ENCODE measurements around the gene TBX1. TPM values are rescaled to one million over a fixed set of nuclear protein-coding genes. Genes with fewer than 3 reads are reported as not detected.
"Not testable (repeated sequence)": the region's sequence is repeated elsewhere in the genome, so short reads cannot be mapped to it uniquely, and the experiment has no call there.

The TBX1 gene
- polyA plus RNA-seq, 4 donors, result 0.19 to 0.79 (median 0.30) TPM

GRCh38 chr22:19722982-19723231 lies 37.7 kb upstream of the TBX1 start:
- no peak for DNase-seq (ENCODE audit: low read depth in 4 of 4, low spot score in 3 of 4)

DNA sequence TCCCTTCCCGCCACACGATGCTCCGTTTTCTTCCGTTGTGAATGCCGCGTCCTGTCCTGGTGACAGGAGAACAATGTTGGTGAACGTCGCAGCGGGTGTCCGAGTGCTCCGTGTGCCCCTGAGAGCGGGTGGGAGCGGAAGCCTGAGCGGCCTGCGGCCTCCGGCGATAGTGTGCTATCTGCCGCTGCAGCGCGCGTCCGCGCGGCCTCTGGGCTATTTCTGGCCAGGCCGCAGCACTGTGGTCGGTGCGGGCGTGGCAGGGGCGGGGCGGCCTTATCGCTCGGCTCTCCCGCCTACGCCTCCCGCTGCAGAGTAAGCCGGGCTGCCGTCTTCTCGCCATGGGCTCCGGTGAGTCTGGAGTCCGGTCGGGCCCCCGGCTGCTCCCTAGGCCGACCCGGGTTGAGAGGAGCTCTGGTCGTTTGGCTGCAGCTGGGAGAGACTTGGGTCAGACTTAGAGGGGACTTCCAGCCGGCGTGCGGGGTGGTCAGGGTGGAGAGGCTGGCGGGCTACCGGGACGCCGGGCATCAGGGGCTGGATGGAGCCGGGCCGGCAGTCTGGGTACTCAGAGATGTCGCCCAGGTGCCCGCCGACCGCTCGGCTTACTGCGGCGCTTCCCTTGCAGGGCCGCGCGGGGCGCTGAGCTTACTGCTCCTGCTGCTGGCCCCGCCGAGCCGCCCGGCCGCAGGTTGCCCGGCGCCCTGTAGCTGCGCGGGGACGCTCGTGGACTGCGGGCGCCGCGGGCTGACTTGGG lies 37.2 kb upstream of the TBX1 start, which contains the start of gene GP1BB:
GP1BB (plus strand) TSS at position 308 of the 751 bp plus-strand sequence; CDS start at position 339, 31 bp downstream.
- no peak for DNase-seq (ENCODE audit: low read depth in 4 of 4, low spot score in 3 of 4)

DNA sequence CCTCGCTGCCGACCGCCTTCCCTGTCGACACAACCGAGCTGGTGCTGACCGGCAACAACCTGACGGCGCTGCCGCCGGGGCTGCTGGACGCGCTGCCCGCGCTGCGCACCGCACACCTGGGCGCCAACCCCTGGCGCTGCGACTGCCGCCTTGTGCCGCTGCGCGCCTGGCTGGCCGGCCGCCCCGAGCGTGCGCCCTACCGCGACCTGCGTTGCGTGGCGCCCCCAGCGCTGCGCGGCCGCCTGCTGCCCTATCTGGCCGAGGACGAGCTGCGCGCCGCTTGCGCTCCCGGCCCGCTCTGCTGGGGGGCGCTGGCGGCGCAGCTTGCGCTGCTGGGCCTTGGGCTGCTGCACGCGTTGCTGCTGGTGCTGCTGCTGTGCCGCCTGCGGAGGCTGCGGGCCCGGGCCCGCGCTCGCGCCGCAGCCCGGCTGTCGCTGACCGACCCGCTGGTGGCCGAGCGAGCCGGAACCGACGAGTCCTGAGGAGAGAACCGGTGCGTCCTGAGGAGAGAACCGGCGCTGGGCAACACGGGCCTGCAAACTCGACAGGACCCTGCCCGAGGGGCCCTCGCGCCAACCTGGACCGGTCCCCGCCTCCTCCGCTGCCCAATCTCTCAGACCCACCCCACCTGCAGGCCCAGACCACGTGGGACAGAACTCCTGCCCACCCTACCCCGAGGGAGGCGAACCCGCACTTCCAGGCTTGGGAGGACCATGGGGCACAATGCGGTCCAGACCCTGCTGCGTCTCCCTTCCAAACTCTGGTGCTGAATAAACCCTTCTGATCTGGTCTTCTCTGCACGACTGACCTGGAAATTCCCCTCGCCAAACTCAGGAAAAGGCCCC lies 36.4 kb upstream of the TBX1 start:
- DNase-seq (ENCODE audit: low read depth in 4 of 4, low spot score in 3 of 4), result no peak

- DNase-seq (ENCODE audit: low read depth in 4 of 4, low spot score in 3 of 4), result no peak
These were observed 35.5 kb upstream of the TBX1 start for GRCh38 chr22:19724927-19725661.

- DNase-seq (ENCODE audit: low read depth in 4 of 4, low spot score in 3 of 4), result not testable (repeated sequence)
These were observed 34.4 kb upstream of the TBX1 start for GRCh38 chr22:19726064-19726788.

DNA sequence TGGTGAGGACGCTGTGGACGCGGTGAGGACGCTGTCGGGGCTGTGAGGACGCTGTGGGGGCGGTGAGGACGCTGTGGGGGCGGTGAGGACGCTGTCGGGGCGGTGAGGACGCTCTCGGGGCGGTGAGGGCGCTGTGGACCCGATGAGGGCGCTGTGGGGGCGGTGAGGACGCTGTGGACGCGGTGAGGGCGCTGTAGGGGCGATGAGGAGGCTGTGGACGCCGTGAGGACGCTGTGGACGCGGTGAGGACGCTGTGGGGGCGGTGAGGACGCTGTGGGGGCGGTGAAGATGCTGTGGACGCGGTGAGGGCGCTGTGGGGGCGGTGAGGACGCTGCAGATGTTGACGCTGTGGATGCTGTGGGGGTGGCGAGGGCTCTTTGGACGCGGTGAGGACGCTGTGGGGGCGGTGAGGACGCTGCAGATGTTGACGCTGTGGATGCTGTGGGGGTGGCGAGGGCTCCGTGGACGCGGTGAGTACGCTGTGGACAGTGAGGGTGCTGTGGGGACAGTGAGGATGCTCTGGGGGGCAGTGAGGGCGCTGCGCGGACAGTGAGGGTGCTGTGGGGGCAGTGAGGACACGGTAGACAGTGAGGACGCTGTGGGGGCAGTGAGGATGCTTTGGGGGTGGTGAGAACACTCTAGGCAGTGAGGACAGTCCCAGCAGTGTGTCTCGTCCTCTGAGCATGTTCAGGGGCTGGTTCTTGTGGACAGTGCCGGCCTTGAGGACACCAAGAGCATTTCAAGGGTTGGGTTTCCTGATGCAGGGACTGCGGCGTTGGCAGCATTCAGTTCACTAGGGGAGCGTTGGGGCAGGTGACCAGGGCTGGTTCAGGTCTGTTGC lies 33.0 kb upstream of the TBX1 start:
- no peak for DNase-seq (ENCODE audit: low read depth in 4 of 4, low spot score in 3 of 4)

DNA sequence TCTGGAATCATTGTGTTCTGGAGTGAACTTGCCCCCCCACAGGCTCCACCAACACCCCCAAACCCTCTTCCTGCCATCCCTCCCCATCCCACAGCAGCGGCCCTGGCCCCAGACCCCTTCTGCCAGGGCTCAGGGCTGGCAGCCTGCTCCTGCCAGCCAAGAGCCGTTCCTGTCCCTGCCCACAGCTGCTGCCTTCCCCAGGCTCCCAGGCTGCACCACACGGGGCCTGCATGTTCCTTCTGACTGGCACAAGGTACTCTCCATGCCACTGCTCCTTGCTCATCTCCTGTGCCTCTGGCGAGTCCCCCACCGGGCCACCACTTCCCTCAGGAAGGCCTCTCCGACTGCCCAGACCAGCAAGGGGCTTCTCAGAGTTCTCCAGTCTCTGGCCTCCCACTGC lies 32.3 kb upstream of the TBX1 start:
- DNase-seq (ENCODE audit: low read depth in 4 of 4, low spot score in 3 of 4), result no peak

DNA sequence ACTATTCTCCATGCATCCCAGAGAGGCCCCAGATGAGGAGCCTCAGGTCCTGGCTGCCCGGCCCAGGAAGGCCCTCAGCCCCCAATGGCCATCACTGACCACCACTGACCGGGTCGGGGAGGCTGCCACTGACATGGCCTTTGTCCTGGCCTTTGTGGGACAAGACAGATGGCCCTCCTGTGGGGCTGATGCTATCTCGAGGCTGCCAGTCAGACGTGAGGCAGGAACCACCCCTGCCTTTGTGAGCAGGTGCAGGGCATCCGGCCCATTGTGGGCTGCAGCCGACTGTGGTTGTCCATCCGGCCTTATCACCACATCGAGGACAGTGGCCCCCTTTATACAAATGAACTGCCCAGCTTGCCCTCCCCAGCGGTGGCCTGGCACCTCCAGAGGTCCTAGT lies 31.7 kb upstream of the TBX1 start:
- no peak for DNase-seq (ENCODE audit: low read depth in 4 of 4, low spot score in 3 of 4)

- no peak for DNase-seq (ENCODE audit: low read depth in 4 of 4, low spot score in 3 of 4)
These were observed 31.1 kb upstream of the TBX1 start for GRCh38 chr22:19729507-19729906.

- no peak for DNase-seq (ENCODE audit: low read depth in 4 of 4, low spot score in 3 of 4)
These were observed 30.4 kb upstream of the TBX1 start for GRCh38 chr22:19730198-19730597.

DNA sequence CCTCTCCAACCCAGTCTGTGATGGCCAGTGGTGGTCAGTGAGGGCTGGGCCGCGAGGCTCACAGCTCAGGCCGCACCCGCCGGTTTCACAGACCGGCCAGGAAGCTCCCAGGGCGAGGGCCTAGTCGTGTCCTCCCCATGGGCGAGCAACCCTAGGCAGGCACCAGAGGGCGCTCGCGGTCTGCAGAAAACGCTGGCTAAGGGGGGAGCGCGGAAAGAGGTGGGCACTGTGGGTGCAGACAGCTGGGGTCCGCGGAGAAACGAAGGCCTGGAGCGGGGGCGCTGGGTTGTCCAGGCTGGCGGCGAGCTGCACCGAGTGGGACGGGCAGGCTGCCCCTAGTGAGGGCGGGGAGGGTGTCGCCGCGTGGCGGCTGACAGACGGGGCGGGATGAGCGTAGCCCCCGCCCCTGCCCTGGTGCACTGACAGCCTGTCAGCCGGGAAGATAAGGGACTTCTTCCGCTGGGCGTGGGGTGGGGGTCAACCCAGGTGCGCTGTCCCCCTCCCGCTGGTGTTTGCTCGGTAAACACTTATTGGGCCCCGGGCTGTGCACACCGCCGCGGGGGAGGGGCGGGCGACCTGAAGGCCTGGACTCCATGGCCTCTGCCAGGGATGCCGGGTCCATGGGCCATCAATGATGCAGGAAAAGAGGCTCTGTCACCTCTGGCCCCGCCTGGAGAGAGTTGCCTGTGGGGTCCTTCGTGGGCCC lies 29.8 kb upstream of the TBX1 start:
- peak; percentile 61 to 84 (median 66) for DNase-seq (ENCODE audit: low read depth in 4 of 4, low spot score in 3 of 4)

GRCh38 chr22:19731361-19732135 lies 29.0 kb upstream of the TBX1 start:
- no peak for DNase-seq (ENCODE audit: low read depth in 4 of 4, low spot score in 3 of 4)

DNA sequence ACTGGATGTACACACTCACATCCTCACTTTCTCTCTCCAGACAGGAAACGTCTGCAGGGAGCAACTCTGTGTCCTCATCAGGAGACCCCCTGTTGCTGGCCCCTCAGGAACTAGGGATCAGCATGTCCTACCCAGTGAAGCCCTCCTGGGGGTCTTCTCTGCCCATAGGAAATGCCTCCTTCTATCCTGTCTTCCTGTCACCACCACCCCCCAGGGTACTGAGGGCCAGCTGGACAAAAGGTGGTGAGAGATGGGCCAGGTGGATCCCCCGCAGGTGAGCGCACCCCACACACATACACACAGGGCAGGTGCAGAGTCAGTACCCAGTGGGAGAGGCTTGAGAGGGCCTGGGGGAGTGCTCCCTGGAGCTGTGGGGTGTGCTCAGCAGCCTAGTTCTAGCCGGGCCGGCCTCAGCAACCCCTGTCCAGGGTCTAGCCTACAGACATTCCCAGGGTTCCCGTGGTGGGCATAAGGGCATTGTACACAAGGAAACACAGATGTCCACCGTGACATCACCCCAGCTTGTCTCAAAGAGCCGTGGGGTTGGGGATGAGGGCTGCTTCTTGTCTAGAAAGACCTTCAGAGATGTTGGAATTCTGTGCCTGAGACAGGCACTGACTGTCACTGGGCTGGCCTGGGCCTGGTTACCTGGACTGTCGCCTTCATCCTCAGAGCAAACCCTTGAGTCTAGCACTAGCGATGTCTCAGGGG lies 28.0 kb upstream of the TBX1 start:
- no peak for DNase-seq (ENCODE audit: low read depth in 4 of 4, low spot score in 3 of 4)

GRCh38 chr22:19733755-19734154 lies 26.8 kb upstream of the TBX1 start:
- no peak for DNase-seq (ENCODE audit: low read depth in 4 of 4, low spot score in 3 of 4)

DNA sequence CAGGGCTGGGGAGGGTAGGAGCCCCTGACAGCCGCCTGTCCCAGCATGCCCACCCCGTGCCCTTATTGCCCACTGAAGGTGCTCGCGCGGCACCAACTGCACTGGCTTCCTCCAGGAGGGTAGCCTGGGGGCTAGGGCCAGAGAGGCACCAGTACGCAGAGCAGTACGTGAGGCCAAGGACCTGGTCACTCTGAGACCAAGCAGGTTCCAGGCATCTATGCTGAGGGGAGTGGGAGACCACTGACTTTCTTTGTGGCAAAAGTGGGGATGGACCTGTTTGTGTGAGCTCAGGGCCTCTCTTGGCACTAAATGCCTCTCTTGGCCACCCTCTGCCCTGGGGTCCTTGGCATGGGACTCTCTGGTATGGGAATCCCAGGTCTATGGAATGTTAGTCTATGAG lies 26.4 kb upstream of the TBX1 start:
- DNase-seq (ENCODE audit: low read depth in 4 of 4, low spot score in 3 of 4), result no peak

DNA sequence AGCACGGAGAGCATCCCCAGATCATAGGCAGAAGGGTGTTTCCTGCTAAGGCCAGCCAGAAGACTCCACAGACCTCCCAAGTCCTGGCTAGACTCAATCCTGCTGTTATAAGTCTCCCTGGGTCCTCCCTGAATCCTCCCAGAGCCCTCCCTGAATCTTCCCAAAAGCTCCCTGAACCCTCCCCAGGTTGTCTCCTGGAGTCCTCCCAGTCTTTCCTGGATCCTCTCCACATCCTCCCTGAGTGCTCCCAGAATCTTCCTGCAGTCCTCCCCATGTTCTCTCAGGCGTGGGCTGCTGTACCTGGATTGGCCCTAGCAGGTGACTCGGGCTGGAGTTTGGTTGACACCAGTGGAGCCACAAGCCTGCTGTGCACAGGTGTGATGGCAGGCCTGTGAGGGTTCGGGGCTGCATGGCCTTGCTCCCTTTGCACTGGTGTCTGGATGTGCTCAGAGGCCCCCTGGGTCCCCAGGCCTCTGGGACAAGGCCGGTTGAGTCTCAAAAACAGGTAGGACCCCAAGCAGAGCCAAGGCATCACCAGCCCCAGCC lies 25.7 kb upstream of the TBX1 start:
- no peak for DNase-seq (ENCODE audit: low read depth in 4 of 4, low spot score in 3 of 4)

DNA sequence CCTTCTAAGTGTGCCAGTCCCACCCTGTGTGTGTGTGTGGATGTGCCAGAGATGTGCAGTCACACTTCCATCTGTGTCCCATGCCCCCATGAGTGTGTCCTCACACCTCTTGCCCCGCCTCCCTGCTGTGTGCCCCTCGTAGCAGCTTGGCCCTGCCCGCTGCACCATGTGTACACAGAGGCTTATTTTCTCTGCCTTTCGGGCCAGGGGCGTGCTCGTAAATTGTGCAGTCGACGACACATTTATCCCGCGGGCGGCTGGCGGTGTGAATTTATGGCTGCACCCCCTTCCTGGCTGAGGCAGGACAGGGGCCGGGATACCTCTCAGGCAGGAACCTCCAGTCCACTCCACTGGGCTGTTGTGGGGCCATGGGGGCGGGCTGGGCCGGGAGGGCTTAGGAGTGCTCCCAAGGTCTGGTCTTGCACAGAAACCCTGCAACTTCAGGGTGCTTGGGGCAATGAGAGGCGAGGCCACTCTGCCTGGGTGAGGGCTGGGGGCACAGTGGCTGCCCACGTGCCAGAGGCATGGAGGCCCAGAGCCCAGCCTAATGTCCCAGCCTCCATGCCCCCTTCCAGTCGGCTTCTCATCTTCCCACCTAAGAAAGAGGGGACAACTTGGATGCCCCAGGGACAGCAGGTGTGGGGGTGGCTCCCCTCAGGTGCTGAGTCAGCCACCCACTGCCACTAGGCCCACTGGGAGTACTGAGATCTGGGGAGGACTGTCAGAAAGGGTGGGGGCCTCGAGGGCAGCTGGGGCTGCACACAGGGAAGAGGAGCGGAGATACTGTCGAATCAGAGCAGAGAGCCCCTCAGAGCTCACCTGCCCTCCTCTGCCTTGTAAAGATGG lies 24.7 kb upstream of the TBX1 start:
- DNase-seq (ENCODE audit: low read depth in 4 of 4, low spot score in 3 of 4), result no peak
